Mammary epithelial cell (primary cell): Measurements from ENCODE around the gene BSCL2.

Source experiments
- CTCF ChIP-seq, 2 donors: IDR thresholded peaks in 1 of 2; conservative IDR thresholded peaks in 1 of 2; 2 replicates each; pipeline ENCODE4 v1.5.1; 2011 to 2012; ENCODE audit warnings: inconsistent platforms in 2 of 2, low read length in 2 of 2, mild to moderate bottlenecking in 2 of 2, control low read depth in 1 of 2, low read depth in 1 of 2; ENCODE audit not compliant: insufficient read depth in 1 of 2; ENCODE audit errors: extremely low read depth in 1 of 2
- EZH2 ChIP-seq: IDR thresholded peaks from 2 replicates; pipeline ENCODE4 v1.6.1; 2012; ENCODE audit warnings: low read length, inconsistent platforms, borderline replicate concordance

GRCh38 chr11:62709247-62710000 lies 2.2 kb upstream of the BSCL2 start:
- TF ChIP-seq CTCF (conservative IDR thresholded peaks at IDR 0.05 in 1 of 2, IDR thresholded peaks at IDR 0.05 in 1 of 2; ENCODE audit: extremely low read depth in 1 of 2, insufficient read depth in 1 of 2, low read depth in 1 of 2, low read length in 2 of 2): no peak
- TF ChIP-seq EZH2: no peak
